HG03064 (cell line): ENCODE results near the gene SESN2.

ENCODE experiments used
- ATAC-seq: cut with Tn5 transposase; IDR thresholded peaks from one replicate; pipeline ENCODE4 v1.9.1; 2021; ENCODE audit warnings: low read depth; ENCODE audit not compliant: unreplicated experiment

SESN2 gene, protein sequence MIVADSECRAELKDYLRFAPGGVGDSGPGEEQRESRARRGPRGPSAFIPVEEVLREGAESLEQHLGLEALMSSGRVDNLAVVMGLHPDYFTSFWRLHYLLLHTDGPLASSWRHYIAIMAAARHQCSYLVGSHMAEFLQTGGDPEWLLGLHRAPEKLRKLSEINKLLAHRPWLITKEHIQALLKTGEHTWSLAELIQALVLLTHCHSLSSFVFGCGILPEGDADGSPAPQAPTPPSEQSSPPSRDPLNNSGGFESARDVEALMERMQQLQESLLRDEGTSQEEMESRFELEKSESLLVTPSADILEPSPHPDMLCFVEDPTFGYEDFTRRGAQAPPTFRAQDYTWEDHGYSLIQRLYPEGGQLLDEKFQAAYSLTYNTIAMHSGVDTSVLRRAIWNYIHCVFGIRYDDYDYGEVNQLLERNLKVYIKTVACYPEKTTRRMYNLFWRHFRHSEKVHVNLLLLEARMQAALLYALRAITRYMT

GRCh38 chr1:28259252-28259933 is at the start of gene SESN2:
Gene SESN2 (plus strand): TSS chr1:28259518. CDS start chr1:28259848, 330 bp downstream.
- ATAC-seq, result peak; percentile 92

DNA sequence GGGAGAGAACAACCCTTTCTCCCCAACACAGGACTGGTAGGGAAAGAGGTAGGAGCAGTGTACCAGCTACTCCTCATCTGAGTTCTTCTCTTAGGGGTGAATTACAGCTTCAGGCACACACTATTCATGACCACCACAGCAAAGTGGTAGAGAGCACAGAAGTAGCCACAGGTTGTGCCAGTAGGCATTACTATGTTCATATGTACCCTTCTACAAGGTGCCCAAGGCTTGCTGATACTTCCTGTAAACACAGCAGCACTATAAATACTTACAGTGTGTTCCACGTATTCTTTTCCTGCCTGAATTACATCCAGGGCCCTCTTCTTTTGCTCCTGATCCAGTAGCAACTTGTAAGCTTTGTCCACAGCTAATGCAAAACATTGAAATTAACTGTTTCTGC is 49.6 kb upstream of the SESN2 start:
- no peak for ATAC-seq

GRCh38 chr1:28213315-28213714 is 46.0 kb upstream of the SESN2 start:
- no peak for ATAC-seq

GRCh38 chr1:28229089-28229488 is 30.2 kb upstream of the SESN2 start:
- ATAC-seq, result no peak

- no peak for ATAC-seq
Measured at GRCh38 chr1:28229996-28230395, 29.3 kb upstream of the SESN2 start.

GRCh38 chr1:28232558-28233263 is 26.6 kb upstream of the SESN2 start, which contains the start of gene DNAJC8:
Gene DNAJC8 (minus strand): TSS chr1:28233029. CDS start chr1:28232998, 31 bp downstream.
- ATAC-seq, result no peak

DNA sequence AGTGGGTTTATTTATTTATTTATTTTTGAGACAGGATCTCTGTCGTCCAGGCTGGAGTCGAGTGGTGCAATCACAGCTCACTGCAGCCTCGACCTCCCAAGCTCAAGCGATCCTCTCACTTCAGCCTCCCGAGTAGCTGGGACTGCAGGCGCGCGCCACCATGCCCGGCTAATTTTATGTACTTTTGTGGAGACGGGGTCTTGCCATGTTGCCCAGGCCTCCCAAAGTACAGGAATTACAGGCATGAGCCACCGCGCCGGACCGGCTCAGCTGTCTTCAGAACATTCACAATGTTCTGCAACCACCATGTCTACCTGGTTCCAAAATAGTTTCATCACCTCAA is 26.1 kb upstream of the SESN2 start:
- ATAC-seq, result no peak

DNA sequence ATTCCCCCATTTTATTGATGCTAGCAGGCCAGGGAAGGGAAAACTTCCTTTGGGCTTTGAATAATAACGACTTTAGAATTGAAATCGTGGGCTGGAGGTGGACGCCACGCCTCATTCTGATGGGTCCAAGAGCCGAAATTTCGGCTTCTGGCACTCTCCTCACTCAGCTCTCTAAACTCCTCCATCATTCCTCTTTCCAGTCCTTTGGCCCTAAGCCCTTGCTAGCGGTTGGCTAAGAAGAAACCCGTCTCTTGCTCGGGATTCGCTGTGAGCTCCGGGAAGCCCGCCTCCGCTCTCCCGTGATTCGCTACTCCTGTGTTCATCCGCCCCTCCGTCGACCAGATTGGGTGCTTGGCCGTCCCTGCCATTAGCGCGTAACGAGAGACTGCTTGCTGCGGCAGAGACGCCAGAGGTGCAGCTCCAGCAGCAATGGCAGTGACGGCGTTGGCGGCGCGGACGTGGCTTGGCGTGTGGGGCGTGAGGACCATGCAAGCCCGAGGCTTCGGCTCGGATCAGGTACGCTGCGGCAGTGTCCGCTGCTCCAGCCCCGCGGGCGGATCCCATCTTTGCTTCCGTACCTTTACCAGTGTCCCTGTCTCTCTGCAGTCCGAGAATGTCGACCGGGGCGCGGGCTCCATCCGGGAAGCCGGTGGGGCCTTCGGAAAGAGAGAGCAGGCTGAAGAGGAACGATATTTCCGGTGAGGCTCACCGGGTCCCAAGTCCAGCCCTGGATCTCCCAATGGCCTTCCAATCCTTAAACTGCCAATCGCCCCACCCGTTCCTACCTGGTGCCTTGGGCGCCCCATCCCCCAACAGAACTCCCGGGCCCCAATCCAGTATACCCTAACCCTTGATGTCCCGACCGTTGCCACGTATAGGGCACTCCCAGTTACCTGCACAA is 23.3 kb upstream of the SESN2 start, which contains the start of gene ATP5IF1:
ATP5IF1 (plus strand) TSS at position 370 of the 901 bp plus-strand sequence; CDS start at position 430, 60 bp downstream.
- peak; percentile 72 for ATAC-seq

- no peak for ATAC-seq
Measured at GRCh38 chr1:28236656-28237322, 22.5 kb upstream of the SESN2 start.

DNA sequence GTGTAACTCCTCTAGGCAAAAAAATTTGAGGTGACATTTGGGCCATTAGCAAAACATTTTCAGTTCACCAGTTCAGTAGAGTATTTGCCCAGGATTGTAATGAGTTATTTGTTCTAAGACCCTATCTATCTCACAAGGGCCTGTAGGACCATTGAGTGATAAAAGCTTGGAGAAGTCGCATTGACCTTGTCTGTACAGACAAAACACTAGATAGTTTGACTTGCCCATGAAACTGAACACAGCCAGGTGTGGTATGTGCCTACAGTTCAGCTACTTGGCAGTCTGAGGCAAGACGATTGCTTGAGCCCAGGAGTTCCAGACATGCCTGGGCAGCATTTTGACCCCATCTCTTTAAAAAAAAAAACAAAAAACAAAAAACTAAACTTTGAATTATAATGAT is 20.3 kb upstream of the SESN2 start:
- ATAC-seq, result no peak

GRCh38 chr1:28240024-28240423 is 19.3 kb upstream of the SESN2 start:
- no peak for ATAC-seq

- no peak for ATAC-seq
Measured at GRCh38 chr1:28241638-28242241, 17.6 kb upstream of the SESN2 start.

DNA sequence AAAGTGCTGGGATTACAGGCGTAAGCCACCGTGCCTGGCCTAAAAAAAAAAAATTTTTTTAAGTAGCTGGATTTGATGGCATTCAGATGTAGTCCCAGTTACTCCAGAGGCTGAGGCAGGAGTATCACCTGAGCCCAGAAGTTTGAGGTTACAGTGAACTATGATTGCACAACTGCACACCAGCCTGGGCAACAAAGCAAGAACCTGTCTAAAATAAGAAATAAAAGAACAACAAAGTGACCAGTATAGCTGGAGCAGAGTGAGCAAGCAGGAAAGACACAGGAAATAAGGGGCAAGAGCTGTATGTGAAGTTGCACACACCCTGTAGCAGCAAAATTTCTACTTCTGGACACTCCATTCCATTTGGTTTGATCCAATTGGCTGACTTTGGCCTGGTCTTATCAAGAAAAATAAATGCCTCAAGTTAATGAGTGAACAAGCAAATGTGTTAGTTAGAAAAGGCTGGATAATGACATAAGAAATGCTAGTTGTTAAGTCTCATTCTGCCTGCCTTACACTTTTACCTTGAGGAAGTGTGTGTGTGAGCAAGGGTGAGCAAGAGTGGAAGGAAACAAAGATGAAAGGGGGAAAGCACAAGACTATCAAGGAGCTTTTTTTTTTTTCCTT is 15.5 kb upstream of the SESN2 start:
- ATAC-seq, result no peak

- no peak for ATAC-seq
Measured at GRCh38 chr1:28244549-28245251, 14.6 kb upstream of the SESN2 start.

DNA sequence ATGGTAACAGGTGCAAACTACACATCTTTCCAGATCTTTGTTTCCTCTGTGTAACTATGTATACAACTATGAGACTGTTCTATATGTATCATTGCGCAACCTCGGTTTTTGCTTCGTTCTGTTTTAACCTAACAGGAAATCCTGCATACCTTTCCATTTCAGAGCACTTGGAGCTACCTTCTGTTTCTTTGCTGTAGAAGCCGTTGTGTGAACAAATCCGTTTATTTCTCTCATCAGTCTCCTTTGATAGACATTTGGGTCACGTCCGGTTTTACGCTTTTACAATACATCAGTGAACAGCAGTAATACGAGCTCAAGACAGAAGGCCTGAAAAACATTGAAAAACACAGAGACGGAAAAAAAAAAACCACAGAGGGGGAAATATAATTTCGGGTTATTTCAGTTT is 12.9 kb upstream of the SESN2 start:
- ATAC-seq, result no peak

GRCh38 chr1:28247612-28248272 is 11.6 kb upstream of the SESN2 start:
- no peak for ATAC-seq

GRCh38 chr1:28248273-28249012 is 10.9 kb upstream of the SESN2 start:
- no peak for ATAC-seq
